Measurements from ENCODE around the gene ZNF8. TPM values are rescaled to one million over a fixed set of nuclear protein-coding genes. Genes with fewer than 3 reads are reported as not detected.

Gene ZNF8
- total and polyA plus RNA-seq, 10 of the 15 experiments (the other 5 are each of a cell fraction or from before 2014, with no cell fraction given), result 0.46 to 5.4 (median 2.6) TPM

DNA sequence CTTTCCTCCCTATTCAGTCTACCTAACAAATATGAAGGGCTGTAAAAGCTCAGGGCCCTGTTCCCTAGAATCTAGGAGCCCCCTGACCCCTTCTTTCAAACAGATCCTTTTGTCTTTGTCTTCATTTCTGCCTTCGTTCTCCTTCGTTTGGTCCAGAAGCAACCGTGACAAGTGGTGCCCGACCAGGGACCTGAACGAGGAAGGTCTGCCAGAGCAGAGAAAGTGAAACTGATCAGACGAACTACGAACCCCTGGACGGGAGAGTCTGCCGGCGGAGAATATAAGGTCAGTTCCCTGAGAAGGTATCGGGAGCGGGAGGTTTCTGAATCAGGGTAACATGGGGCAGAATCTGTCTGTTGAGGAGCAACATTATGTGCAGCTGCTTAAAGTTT lies 27.2 kb downstream of the ZNF8 start:
- ChIA-PET RAD21 (ENCODE audit: unreplicated experiment) (interaction anchor here (1.5 kb wide), 1 partner anchor 20 kb away, joined by 6 read pairs; the partner anchor contains the start of gene ZSCAN22), CTCF (interaction anchor here (1.1 kb wide), 1 partner anchor 77 kb away, joined by 3 read pairs; the partner anchor contains the start of gene ZNF544), POLR2A (interaction anchor here (0.5 to 2.0 kb wide), 7 partner anchors 9 to 223 kb away, joined by 3 to 7 read pairs (median 3); partner anchors contain the start of genes ZNF8 and ZSCAN22), SMC1A (ENCODE audit: uncharacterized antibody, unreplicated experiment) (interaction anchor here (0.8 to 1.8 kb wide), 5 partner anchors 9 to 123 kb away, joined by 3 to 5 read pairs (median 4); partner anchors contain the start of gene ZNF274)
- Histone ChIP-seq H3K9me3 (replicated peaks; ENCODE audit: control insufficient read depth, insufficient read depth, low read length) (peaks cover under 1% of the 10 kb centered on the region; the same call in 1 of the 3 replicates), H2AFZ (ENCODE audit: control insufficient read depth, low read depth, low read length) (peak overlapping the region; percentile 78), H3K27ac (ENCODE audit: control insufficient read depth, insufficient read depth) (peak overlapping the region; percentile 92), H3K4me1 (ENCODE audit: control insufficient read depth, insufficient read depth, low read length) (0 out of 2 replicates have a peak, but pooled peaks cover 3% of the 10 kb centered on the region), H4K20me1 (ENCODE audit: control insufficient read depth, insufficient read depth) (no peaks in the 10 kb centered on the region), H3K4me2 (ENCODE audit: control insufficient read depth, insufficient read depth) (peak overlapping the region; percentile 84), H3K79me2 (ENCODE audit: control insufficient read depth, insufficient read depth, low read length) (peaks cover 24% of the 10 kb centered on the region), H3K4me3 (peak overlapping the region; percentile 97), H3K27me3 (replicated peaks in 1 of 2; ENCODE audit: control insufficient read depth in 2 of 2, insufficient read depth in 2 of 2, low read length in 1 of 2) (no peaks in the 10 kb centered on the region), H3K9ac (ENCODE audit: control insufficient read depth, insufficient read depth, low read length) (peak overlapping the region; percentile 73), H3K36me3 (ENCODE audit: control insufficient read depth in 2 of 2, insufficient read depth in 2 of 2, low read length in 1 of 2) (peaks cover 0 to 18% of the 10 kb centered on the region in 2 experiments; a peak in 3 of 4 replicates)
- in situ Hi-C loops (cut with MboI), result no loop called here
- TF ChIP-seq KAT2A (conservative IDR thresholded peaks at IDR 0.05; ENCODE audit: control insufficient read depth, low read depth, low read length) (no peak), HCFC1 (IDR thresholded peaks at IDR 0.05; ENCODE audit: low read length) (no peak), TARDBP (IDR thresholded peaks at IDR 0.05; ENCODE audit: borderline replicate concordance) (no peak), NBN (IDR thresholded peaks at IDR 0.05) (no peak), POLR2A (IDR thresholded peaks at IDR 0.05; ENCODE audit: low read depth, low read length) (no peak), LARP7 (IDR thresholded peaks at IDR 0.05) (no peak), HDAC2 (IDR thresholded peaks at IDR 0.05) (no peak), TAF1 (IDR thresholded peaks at IDR 0.05; ENCODE audit: borderline replicate concordance, low read depth, low read length) (no peak), SRF (IDR thresholded peaks at IDR 0.05; ENCODE audit: low read depth in 2 of 2, low read length in 2 of 2) (no peak), HDAC6 (IDR thresholded peaks at IDR 0.05; ENCODE audit: unreplicated experiment) (no peak), SP1 (IDR thresholded peaks at IDR 0.05; ENCODE audit: low read depth, low read length) (no peak), MYC (IDR thresholded peaks at IDR 0.05; ENCODE audit: insufficient read depth, insufficient read length, insufficient replicate concordance, low read length, severe bottlenecking) (no peak), EP300 (IDR thresholded peaks at IDR 0.05; ENCODE audit: borderline replicate concordance in 1 of 2, control insufficient read depth in 1 of 2, low read depth in 2 of 2, low read length in 2 of 2) (no peak), NFYA (IDR thresholded peaks at IDR 0.05; ENCODE audit: borderline replicate concordance, low read depth, low read length) (no peak), CEBPB (IDR thresholded peaks at IDR 0.05; ENCODE audit: borderline replicate concordance in 1 of 2, low read depth in 2 of 2, low read length in 2 of 2) (no peak), SREBF1 (IDR thresholded peaks at IDR 0.05; ENCODE audit: low read length) (no peak), BACH1 (IDR thresholded peaks at IDR 0.05; ENCODE audit: borderline replicate concordance) (no peak)
- TF ChIP-seq, protein P1, sequence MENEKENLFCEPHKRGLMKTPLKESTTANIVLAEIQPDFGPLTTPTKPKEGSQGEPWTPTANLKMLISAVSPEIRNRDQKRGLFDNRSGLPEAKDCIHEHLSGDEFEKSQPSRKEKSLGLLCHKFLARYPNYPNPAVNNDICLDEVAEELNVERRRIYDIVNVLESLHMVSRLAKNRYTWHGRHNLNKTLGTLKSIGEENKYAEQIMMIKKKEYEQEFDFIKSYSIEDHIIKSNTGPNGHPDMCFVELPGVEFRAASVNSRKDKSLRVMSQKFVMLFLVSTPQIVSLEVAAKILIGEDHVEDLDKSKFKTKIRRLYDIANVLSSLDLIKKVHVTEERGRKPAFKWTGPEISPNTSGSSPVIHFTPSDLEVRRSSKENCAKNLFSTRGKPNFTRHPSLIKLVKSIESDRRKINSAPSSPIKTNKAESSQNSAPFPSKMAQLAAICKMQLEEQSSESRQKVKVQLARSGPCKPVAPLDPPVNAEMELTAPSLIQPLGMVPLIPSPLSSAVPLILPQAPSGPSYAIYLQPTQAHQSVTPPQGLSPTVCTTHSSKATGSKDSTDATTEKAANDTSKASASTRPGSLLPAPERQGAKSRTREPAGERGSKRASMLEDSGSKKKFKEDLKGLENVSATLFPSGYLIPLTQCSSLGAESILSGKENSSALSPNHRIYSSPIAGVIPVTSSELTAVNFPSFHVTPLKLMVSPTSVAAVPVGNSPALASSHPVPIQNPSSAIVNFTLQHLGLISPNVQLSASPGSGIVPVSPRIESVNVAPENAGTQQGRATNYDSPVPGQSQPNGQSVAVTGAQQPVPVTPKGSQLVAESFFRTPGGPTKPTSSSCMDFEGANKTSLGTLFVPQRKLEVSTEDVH (IDR thresholded peaks at IDR 0.05; ENCODE audit: low read depth, partially characterized antibody), result no peak
- TF ChIP-seq, protein P2, sequence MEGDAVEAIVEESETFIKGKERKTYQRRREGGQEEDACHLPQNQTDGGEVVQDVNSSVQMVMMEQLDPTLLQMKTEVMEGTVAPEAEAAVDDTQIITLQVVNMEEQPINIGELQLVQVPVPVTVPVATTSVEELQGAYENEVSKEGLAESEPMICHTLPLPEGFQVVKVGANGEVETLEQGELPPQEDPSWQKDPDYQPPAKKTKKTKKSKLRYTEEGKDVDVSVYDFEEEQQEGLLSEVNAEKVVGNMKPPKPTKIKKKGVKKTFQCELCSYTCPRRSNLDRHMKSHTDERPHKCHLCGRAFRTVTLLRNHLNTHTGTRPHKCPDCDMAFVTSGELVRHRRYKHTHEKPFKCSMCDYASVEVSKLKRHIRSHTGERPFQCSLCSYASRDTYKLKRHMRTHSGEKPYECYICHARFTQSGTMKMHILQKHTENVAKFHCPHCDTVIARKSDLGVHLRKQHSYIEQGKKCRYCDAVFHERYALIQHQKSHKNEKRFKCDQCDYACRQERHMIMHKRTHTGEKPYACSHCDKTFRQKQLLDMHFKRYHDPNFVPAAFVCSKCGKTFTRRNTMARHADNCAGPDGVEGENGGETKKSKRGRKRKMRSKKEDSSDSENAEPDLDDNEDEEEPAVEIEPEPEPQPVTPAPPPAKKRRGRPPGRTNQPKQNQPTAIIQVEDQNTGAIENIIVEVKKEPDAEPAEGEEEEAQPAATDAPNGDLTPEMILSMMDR (IDR thresholded peaks at IDR 0.05 in 2 of 3, conservative IDR thresholded peaks at IDR 0.05 in 1 of 3; ENCODE audit: control insufficient read depth in 2 of 3, extremely low read depth in 1 of 3, insufficient read depth in 1 of 3, low read depth in 3 of 3, low read length in 3 of 3), result no peak
- DNase-seq (ENCODE audit: low read depth, low spot score) (no peak), ATAC-seq (peak; percentile 53), FAIRE-seq (peak; percentile 74)
- intact Hi-C loops (cut with micrococcal nuclease; ENCODE audit: unreplicated experiment), result loop anchor here (2.0 to 10.0 kb wide), 2 partner anchors 21 to 81 kb away; partner anchors contain the start of genes ZNF544 and ZSCAN22
- no TSS peak for BruUV-seq (replicated peaks)
- 6% methylated on average over 12 of the region's 12 CpGs for WGBS (ENCODE audit: insufficient coverage, insufficient replicate concordance, low lambda C conversion rate, missing lambda C conversion rate)

All from GM12878 (cell line).